Stimulated activated CD4-positive, alpha-beta T cell treated with anti-CD3 and anti-CD28 coated beads, Interleukin-1b, Interleukin-23, amount 100 ng/mL, for 1 hour (primary cell): ENCODE results near the gene HARS2.
"Not testable (repeated sequence)": the region's sequence is repeated elsewhere in the genome, so short reads cannot be mapped to it uniquely, and the experiment has no call there.

Experiments used
- DNase-seq, 2 donors: peaks; one replicate each; pipeline ENCODE4 v3.0.0-alpha.2; 2020; ENCODE audit warnings: low read depth in 2 of 2

Gene HARS2

GRCh38 chr5:140700177-140701144, 9.2 kb downstream of the HARS2 start, which contains the start of gene ZMAT2:
ZMAT2 (plus strand) TSS chr5:140700447; CDS start chr5:140700461, 14 bp downstream.
- DNase-seq: peak; percentile 70

GRCh38 chr5:140707812-140708211, 16.6 kb downstream of the HARS2 start:
- no peak for DNase-seq

DNA sequence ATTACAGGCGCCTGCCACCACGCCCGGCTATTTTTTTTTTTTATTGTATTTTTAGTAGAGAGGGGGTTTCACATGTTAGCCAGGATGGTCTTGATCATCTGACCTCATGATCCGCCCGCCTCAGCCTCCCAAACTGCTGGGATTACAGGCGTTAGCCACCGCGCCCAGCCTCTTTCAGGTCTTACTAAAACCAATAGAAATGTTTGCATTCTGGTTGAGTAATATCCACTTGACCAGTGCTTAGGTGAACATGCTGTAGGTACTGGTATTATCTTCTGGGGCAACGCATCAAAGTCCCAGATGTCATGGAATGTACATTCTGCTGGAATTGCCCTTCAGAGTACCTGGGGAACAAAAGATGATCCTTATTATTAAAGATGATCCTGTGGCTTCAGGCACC, 17.5 kb downstream of the HARS2 start:
- not testable (repeated sequence) for DNase-seq

- DNase-seq: peak; percentile 67 to 69
Observed at GRCh38 chr5:140710899-140711552, 19.8 kb downstream of the HARS2 start.

DNA sequence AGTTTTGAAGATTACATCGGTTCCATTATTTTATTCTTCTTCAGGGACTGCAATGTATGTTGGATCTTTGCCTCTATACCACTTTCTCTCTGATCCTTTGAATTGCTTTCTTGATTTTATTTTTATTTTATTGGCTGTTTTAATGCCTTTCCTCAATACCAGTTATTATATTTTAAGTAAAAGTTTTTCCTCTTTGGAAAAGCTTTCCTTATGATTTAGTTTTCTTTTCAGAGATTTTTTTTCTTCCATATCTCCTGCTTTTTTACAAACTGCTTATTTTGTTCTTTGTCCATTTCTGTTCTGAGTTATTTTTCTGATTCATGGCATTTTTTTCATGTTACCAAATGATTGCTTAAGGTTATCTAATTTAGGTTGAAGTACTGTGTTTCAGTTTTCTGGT, 20.5 kb downstream of the HARS2 start:
- no peak for DNase-seq

DNA sequence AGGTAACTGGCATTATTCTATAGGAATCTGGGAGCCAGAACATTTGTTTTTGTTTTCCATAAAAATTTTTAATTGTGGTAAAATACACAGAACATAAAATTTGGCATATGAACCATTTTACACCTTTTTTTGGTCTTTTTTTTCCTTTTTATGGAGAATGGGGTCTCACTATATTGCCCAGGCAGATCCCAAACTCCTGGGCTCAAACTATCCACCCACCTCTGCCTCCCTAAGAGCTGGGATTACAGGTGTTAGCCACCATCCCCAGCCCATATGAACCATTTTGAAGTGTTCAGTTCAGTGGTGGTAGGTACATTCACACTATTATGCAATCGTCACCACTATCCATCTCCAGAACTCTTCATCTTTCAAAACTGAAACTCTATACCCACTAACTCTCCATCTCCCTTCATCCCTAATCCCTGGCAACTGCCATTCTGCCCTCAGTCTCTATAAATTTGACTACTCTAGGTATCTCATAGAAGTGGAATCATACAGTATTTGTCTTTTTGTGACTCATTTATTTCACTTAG, 22.4 kb downstream of the HARS2 start:
- DNase-seq: no peak

DNA sequence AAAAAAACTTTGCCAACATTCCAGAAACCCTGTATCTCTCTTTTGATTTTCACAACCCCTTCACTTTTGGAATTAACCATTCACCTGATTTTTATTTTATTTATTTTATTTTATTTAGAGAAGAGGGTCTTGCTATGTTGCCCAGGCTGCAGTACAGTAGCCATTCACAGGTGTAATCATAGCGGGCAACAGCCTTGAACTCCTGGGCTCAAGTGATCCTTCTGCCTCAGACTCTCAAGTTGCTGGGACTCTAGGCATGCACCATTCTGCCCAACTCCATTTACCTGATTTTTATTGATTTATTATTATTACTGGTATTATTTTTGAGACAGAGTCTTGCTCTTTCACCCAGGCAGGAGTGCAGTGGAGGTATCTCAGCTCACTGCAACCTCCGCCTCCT, 25.0 kb downstream of the HARS2 start:
- not testable (repeated sequence) for DNase-seq

DNA sequence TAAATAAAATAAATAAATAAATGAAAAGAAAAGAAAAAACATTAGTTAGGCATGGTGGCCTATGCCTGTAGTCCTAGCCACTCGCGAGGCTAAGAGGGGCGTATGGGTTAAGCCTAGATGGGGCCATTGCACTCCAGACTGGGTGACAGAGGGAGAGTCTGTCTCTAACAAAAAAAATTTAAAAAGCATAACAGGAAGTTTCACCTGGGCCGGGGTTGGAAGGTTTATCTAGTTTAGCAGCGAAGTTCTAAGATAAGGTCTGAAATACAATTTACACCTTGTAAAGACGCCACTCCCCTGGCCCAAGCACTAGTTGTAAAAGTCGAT, 27.0 kb downstream of the HARS2 start:
- no peak for DNase-seq

- DNase-seq: not testable (repeated sequence)
Observed at GRCh38 chr5:140720738-140721137, 29.5 kb downstream of the HARS2 start.

DNA sequence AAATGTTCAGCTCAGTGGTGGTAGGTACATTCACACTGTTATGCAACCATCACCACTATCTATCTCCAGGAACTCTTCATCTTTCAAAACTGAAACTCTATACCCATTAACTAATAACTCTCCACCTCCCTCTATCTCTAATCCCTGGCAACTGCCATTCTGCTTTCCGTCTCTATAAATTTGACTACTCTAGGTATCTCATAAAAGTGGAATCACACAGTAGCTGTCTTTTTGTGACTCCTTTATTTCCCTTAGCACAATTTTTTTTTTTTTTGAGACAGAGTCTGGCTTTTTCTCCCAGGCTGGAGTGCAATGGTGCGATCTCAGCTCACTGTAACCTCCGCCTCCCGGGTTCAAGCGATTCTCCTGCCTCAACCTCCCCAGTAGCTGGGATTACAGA, 30.1 kb downstream of the HARS2 start:
- not testable (repeated sequence) for DNase-seq

DNA sequence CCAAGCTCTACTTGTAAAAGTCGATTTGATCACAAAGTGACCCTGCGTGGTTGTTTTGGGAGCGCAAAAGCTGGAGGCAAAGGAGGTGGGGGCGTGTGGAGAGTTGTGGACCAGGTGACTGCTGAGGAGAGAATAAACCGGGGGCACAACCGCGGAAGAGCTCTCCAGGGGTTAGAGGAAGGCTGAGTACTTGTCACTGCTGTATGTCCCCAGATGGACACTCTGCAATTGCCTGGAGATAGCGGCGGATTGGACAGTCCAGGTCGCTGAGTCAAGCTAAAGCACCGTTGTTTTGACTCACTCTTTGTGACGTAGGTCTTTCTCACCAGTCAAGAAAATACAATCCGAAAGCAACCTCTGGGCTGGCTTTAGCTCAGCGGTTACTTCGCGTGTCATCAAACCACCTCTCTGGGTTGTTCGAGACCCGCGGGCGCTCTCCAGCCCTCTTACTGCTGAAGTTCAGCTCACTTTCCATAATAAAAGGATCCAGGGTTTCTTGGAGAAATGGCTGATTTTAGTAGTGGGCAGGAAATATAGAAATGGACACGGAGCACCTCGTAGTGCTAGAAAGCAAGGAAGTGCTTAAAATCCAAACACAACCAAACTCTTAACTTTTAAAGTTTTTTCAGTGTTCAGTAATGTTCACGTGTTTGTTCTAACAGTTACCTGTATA, 34.7 kb downstream of the HARS2 start:
- peak; percentile 15 to 58 for DNase-seq

DNA sequence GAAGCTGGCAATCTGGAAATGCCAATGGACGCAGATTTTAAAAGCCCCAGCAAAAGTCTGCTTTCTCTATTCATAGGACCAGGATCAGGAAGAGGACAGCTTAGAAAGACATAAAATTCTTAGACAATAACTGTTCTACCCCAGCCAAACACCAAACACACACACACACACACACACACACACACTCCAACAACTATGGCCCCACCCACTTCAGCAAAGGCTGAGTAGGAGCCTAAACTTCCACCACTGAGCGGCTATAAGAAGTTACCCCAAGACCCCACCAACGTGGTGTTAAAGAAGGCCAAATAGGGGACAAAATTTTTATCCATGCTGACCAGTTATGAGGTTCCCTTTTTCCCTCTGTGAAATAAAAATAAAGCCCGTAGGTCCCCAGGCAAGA, 41.8 kb downstream of the HARS2 start:
- DNase-seq: no peak

GRCh38 chr5:140734354-140734753, 43.1 kb downstream of the HARS2 start:
- no peak for DNase-seq

DNA sequence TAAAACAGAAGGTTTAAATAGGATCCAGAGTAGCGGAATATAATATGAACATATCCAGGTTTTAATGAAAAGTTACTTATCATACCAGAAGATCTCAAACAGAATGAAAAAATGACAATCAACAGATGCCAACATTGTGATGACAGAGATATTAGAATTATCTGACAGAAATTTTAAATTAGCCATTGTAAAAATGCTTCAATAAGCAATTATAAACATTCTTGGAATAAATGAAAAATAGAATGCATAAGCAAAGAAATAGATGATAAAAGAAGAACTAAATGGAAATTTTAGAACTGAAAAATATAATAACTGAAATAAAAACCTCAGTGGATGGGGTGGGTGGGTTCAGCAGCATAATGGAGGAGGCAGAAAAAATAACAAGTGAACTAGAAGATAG, 46.2 kb downstream of the HARS2 start:
- DNase-seq: no peak

DNA sequence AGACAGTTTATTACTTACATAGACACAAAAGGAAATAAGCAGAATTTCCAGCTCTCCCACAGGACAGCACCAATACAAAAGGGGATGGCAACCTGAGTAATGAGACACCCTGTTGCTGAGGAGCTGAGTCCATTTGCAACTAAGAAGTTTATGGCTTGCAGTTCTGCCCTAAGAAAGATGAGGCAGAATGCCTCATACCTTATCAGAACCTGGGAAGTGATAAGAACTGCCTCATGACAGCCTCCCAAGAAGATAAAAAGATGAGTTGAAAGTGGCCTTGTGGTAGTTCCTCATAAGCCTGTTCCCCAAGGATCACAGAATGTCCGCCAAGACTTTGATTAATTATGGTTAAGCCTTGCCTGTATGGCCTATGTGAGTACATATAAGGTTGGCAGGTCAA, 50.7 kb downstream of the HARS2 start:
- DNase-seq: no peak
